ENCODE results near the gene PKNOX2. TPM values are rescaled to one million over a fixed set of nuclear protein-coding genes. Genes with fewer than 3 reads are reported as not detected.
A peak's percentile ranks its signal among the peaks of the same experiment; 100 is the strongest.

PKNOX2 gene
- total and polyA plus RNA-seq, 4 donors = 3.1 to 10.6 (median 7.9) TPM

- Histone ChIP-seq H3K4me1 (ENCODE audit: control insufficient read depth in 5 of 5, insufficient read depth in 5 of 5, low read length in 5 of 5) (peaks cover 0 to 76% (median 31%) of the 10 kb centered on the region in 5 donors), H3K36me3 (ENCODE audit: control insufficient read depth in 4 of 4, insufficient read depth in 4 of 4, low read length in 4 of 4) (no peaks in the 10 kb centered on the region), H3K4me3 (no peak overlapping the region), H3K27me3 (ENCODE audit: control insufficient read depth in 3 of 3, insufficient read depth in 3 of 3, low read length in 2 of 3) (peaks cover 0 to 3% (median 0%) of the 10 kb centered on the region in 3 donors), H3K9me3 (ENCODE audit: control insufficient read depth in 4 of 4, insufficient read depth in 3 of 4, low read length in 3 of 4) (no peaks in the 10 kb centered on the region), H3K27ac (ENCODE audit: low read depth in 1 of 2, low read length in 1 of 2) (peak overlapping the region in 1 of 2 donors; percentile 70), H3K9ac (ENCODE audit: insufficient read depth in 1 of 2, low read length in 2 of 2) (no peak overlapping the region)
- DNase-seq (peak; percentile 47 to 69 (median 65)), ATAC-seq (ENCODE audit: insufficient read depth, low FRiP score) (no peak)
- TF ChIP-seq, protein P1, sequence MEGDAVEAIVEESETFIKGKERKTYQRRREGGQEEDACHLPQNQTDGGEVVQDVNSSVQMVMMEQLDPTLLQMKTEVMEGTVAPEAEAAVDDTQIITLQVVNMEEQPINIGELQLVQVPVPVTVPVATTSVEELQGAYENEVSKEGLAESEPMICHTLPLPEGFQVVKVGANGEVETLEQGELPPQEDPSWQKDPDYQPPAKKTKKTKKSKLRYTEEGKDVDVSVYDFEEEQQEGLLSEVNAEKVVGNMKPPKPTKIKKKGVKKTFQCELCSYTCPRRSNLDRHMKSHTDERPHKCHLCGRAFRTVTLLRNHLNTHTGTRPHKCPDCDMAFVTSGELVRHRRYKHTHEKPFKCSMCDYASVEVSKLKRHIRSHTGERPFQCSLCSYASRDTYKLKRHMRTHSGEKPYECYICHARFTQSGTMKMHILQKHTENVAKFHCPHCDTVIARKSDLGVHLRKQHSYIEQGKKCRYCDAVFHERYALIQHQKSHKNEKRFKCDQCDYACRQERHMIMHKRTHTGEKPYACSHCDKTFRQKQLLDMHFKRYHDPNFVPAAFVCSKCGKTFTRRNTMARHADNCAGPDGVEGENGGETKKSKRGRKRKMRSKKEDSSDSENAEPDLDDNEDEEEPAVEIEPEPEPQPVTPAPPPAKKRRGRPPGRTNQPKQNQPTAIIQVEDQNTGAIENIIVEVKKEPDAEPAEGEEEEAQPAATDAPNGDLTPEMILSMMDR (IDR thresholded peaks at IDR 0.05; ENCODE audit: control extremely low read depth, extremely low read depth) = no peak
- WGBS, 2 donors = 84 to 89% methylated on average over 4 of the region's 4 CpGs
Observed at GRCh38 chr11:125261588-125261987, 97.0 kb downstream of the PKNOX2 start.

- peak overlapping the region in 1 of 2 donors; percentile 70 for H3K27ac ChIP-seq (ENCODE audit: low read depth in 1 of 2, low read length in 1 of 2)
Observed at GRCh38 chr11:125262194-125262829, 97.8 kb downstream of the PKNOX2 start.

DNA sequence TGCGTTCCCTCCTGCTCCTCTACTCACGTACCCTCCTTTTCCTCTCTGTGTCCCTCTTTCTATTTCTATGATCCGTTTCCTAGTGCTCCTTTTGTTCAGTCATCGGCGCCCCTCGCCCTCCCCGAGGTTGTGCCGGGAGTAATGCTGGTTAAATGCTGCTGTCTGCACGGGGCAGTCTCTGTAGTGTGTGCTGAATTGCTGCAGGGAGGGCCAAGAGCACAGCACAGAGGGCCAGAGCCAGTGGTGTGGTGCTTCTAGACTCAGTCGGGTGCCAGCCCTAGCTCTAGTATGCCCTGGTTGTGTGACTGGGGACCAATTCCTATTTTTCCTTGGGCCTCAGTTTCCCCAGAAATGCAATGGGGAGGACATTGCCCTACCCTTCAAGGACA lies 98.3 kb downstream of the PKNOX2 start:
- no peaks in the 10 kb centered on the region for H3K9me3 ChIP-seq (ENCODE audit: control insufficient read depth in 4 of 4, insufficient read depth in 3 of 4, low read length in 3 of 4)
- no peaks in the 10 kb centered on the region for H3K36me3 ChIP-seq (ENCODE audit: control insufficient read depth in 4 of 4, insufficient read depth in 4 of 4, low read length in 4 of 4)
- H3K27ac ChIP-seq (ENCODE audit: low read depth in 1 of 2, low read length in 1 of 2) = peak overlapping the region in 1 of 2 donors; percentile 70
- WGBS, 2 donors = 8 to 21% methylated on average over 10 of the region's 10 CpGs
- H3K4me3 ChIP-seq = no peak overlapping the region
- H3K27me3 ChIP-seq (ENCODE audit: control insufficient read depth in 3 of 3, insufficient read depth in 3 of 3, low read length in 2 of 3) = peaks cover 0 to 3% (median 0%) of the 10 kb centered on the region in 3 donors
- DNase-seq (no peak), ATAC-seq (ENCODE audit: insufficient read depth, low FRiP score) (no peak)
- TF ChIP-seq, protein P1 (IDR thresholded peaks at IDR 0.05; ENCODE audit: control extremely low read depth, extremely low read depth) = no peak
- peaks cover 0 to 63% (median 31%) of the 10 kb centered on the region in 5 donors for H3K4me1 ChIP-seq (ENCODE audit: control insufficient read depth in 5 of 5, insufficient read depth in 5 of 5, low read length in 5 of 5)
- peak overlapping the region; percentile 4 to 31 for H3K9ac ChIP-seq (ENCODE audit: insufficient read depth in 1 of 2, low read length in 2 of 2)

More at GRCh38 chr11:125262194-125262829, 97.8 kb downstream of the PKNOX2 start:
- peak; percentile 75 to 86 (median 81) for DNase-seq
- H3K4me1 ChIP-seq (ENCODE audit: control insufficient read depth in 5 of 5, insufficient read depth in 5 of 5, low read length in 5 of 5) = peaks cover 0 to 68% (median 31%) of the 10 kb centered on the region in 5 donors
- no peak for ATAC-seq (ENCODE audit: insufficient read depth, low FRiP score)
- 51 to 54% methylated on average over 20 of the region's 20 CpGs for WGBS, 2 donors
- H3K27me3 ChIP-seq (ENCODE audit: control insufficient read depth in 3 of 3, insufficient read depth in 3 of 3, low read length in 2 of 3) = peaks cover 0 to 3% (median 0%) of the 10 kb centered on the region in 3 donors
- no peak overlapping the region for H3K4me3 ChIP-seq
- TF ChIP-seq, protein P1 (IDR thresholded peaks at IDR 0.05; ENCODE audit: control extremely low read depth, extremely low read depth) = no peak
- no peaks in the 10 kb centered on the region for H3K9me3 ChIP-seq (ENCODE audit: control insufficient read depth in 4 of 4, insufficient read depth in 3 of 4, low read length in 3 of 4)
- no peaks in the 10 kb centered on the region for H3K36me3 ChIP-seq (ENCODE audit: control insufficient read depth in 4 of 4, insufficient read depth in 4 of 4, low read length in 4 of 4)
- H3K9ac ChIP-seq (ENCODE audit: insufficient read depth in 1 of 2, low read length in 2 of 2) = peak overlapping the region; percentile 4 to 31

All from lung (tissue), 12 donors.